Mesenchymal stem cell (in vitro differentiated cells and primary cell): ENCODE results near the gene SLIT3.
A peak's percentile ranks its signal among the peaks of the same experiment; 100 is the strongest.

Experiments
- DNase-seq: peaks from one replicate; pipeline ENCODE4 v3.0.0-alpha.2; 2013
- H2AFZ ChIP-seq: one replicate; pipeline ENCODE4 v1.6.1; 2013; ENCODE audit warnings: low read depth, mild to moderate bottlenecking, control low read depth, inconsistent platforms, low read length, moderate library complexity
- H2AK5ac ChIP-seq: 2 replicates; pipeline ENCODE4 v1.6.1; 2013; ENCODE audit warnings: low read length, moderate library complexity, mild to moderate bottlenecking, inconsistent platforms; ENCODE audit not compliant: severe bottlenecking
- H2BK120ac ChIP-seq: one replicate; pipeline ENCODE4 v1.6.1; 2013; ENCODE audit warnings: low read depth, mild to moderate bottlenecking, inconsistent platforms, low read length, moderate library complexity
- H2BK12ac ChIP-seq, 2 experiments: one replicate each; pipeline ENCODE4 v1.6.1; 2013; ENCODE audit warnings: inconsistent platforms in 2 of 2, low read length in 2 of 2, mild to moderate bottlenecking in 2 of 2, moderate library complexity in 2 of 2, control low read depth in 1 of 2
- H2BK15ac ChIP-seq: one replicate; pipeline ENCODE4 v1.6.1; 2013; ENCODE audit warnings: mild to moderate bottlenecking, low read depth, inconsistent platforms; ENCODE audit not compliant: poor library complexity, severe bottlenecking
- H2BK5ac ChIP-seq: 2 replicates; pipeline ENCODE4 v1.6.1; 2013; ENCODE audit warnings: low read depth, mild to moderate bottlenecking, low read length, control low read depth, inconsistent platforms; ENCODE audit not compliant: poor library complexity, severe bottlenecking
- H3K14ac ChIP-seq, 2 experiments: one replicate each; pipeline ENCODE4 v1.6.1; 2013; ENCODE audit warnings: inconsistent platforms in 2 of 2, low read length in 2 of 2, control low read depth in 1 of 2, mild to moderate bottlenecking in 1 of 2, moderate library complexity in 1 of 2
- H3K18ac ChIP-seq, 2 experiments: one replicate each; pipeline ENCODE4 v1.6.1; 2013; ENCODE audit warnings: inconsistent platforms in 2 of 2, low read length in 2 of 2, control low read depth in 1 of 2, low read depth in 1 of 2, mild to moderate bottlenecking in 1 of 2
- H3K23ac ChIP-seq, 2 experiments: one replicate each; pipeline ENCODE4 v1.6.1; 2013; ENCODE audit warnings: inconsistent platforms in 2 of 2, low read length in 2 of 2, mild to moderate bottlenecking in 2 of 2, moderate library complexity in 2 of 2, control low read depth in 1 of 2
- H3K27ac ChIP-seq: 2 replicates; pipeline ENCODE4 v1.5.1; 2013; ENCODE audit warnings: mild to moderate bottlenecking, moderate library complexity, low read length, control low read depth, inconsistent platforms; ENCODE audit not compliant: poor library complexity, severe bottlenecking
- H3K27me3 ChIP-seq, 2 experiments: 2 replicates each; pipeline versions ENCODE4 v1.6.1 to v1.7.0; 2013; ENCODE audit warnings: low read length in 2 of 2, mild to moderate bottlenecking in 2 of 2, moderate library complexity in 2 of 2, control low read depth in 1 of 2, inconsistent platforms in 1 of 2; ENCODE audit not compliant: control insufficient read depth in 1 of 2, insufficient read depth in 1 of 2
- H3K36me3 ChIP-seq, 2 experiments: 2 replicates each; pipeline versions ENCODE4 v1.6.1 to v1.7.0; 2013; ENCODE audit warnings: low read length in 2 of 2, control low read depth in 1 of 2, inconsistent platforms in 1 of 2, low read depth in 1 of 2, mild to moderate bottlenecking in 1 of 2; ENCODE audit not compliant: insufficient read depth in 2 of 2, control insufficient read depth in 1 of 2
- H3K4ac ChIP-seq, 2 experiments: one replicate each; pipeline ENCODE4 v1.6.1; 2013; ENCODE audit warnings: inconsistent platforms in 2 of 2, low read length in 2 of 2, mild to moderate bottlenecking in 2 of 2, moderate library complexity in 2 of 2, control low read depth in 1 of 2, low read depth in 1 of 2
- H3K4me1 ChIP-seq: 2 replicates; pipeline ENCODE4 v1.6.1; 2013; ENCODE audit warnings: low read depth, low read length, control low read depth; ENCODE audit not compliant: control insufficient read depth, insufficient read depth
- H3K4me2 ChIP-seq: 2 replicates; pipeline ENCODE4 v1.6.1; 2013; ENCODE audit warnings: low read length, mild to moderate bottlenecking, inconsistent platforms; ENCODE audit not compliant: poor library complexity, severe bottlenecking
- H3K4me3 ChIP-seq, 2 experiments: 2 replicates each; pipeline versions ENCODE4 v1.5.1 to v1.7.0; 2013; ENCODE audit warnings: low read length in 2 of 2, mild to moderate bottlenecking in 2 of 2, control low read depth in 1 of 2, low read depth in 1 of 2; ENCODE audit not compliant: insufficient read depth in 1 of 2
- H3K79me1 ChIP-seq: replicated peaks from 2 replicates; pipeline ENCODE4 v1.6.1; 2013; ENCODE audit warnings: mild to moderate bottlenecking, control low read depth, low read length, inconsistent platforms; ENCODE audit not compliant: poor library complexity, severe bottlenecking
- H3K9ac ChIP-seq: 2 replicates; pipeline ENCODE4 v1.7.0; 2013; ENCODE audit warnings: mild to moderate bottlenecking, low read length, moderate library complexity
- H3K9me3 ChIP-seq: 2 replicates; pipeline ENCODE4 v1.7.0; 2013; ENCODE audit warnings: mild to moderate bottlenecking, low read length; ENCODE audit not compliant: control insufficient read depth
- H4K8ac ChIP-seq: one replicate; pipeline ENCODE4 v1.6.1; 2013; ENCODE audit warnings: inconsistent platforms, mild to moderate bottlenecking, low read length, moderate library complexity
- H4K91ac ChIP-seq: one replicate; pipeline ENCODE4 v1.6.1; 2013; ENCODE audit warnings: mild to moderate bottlenecking, low read length, inconsistent platforms
- WGBS: methylation state at CpG from one replicate; pipeline ENCODE4 v1.1.7; 2013; ENCODE audit warnings: mixed read lengths; 5-methylcytosine and 5-hydroxymethylcytosine counted together

The SLIT3 gene

DNA sequence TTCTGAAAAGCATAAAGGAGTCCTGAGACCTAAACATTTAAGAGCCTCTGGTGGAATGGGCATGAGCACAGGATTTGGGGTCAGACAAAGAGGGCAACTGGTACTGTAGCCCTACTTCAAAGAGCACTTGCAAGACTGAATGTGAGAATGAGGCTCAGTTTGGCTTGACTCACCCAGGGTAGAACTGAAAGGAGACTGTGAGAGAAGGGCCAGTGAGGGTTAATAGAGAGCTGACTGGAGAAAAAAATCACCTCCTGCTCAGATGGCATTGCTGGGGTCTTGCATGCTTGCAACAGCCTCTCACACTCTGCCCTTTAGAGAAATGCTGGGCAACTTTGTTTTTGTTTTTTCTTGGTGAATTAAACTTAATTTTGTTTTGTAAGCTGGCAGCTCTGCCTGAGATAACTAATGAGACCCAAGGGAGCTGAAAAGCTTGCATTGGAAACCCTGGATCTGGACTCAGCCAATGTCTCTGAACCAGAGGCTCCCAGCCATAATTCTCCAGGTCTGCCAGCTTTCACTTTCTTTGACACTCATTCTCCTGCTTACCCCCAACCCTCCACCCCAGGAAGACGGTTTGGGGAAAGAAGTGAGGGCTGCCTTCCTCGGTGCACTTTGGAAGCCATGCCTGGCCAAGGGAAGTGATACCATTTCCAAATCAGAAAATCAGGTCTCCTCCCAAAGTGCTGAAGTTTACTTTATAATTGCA is 560.7 kb downstream of the SLIT3 start:
- DNase-seq, result no peak
- H3K79me1 ChIP-seq, result no peaks in the 10 kb centered on the region
- H2BK15ac ChIP-seq, result no peak overlapping the region
- no peak overlapping the region for H3K18ac ChIP-seq
- peak overlapping the region; percentile 33 for H3K9ac ChIP-seq
- H3K4me2 ChIP-seq, result no peak overlapping the region
- no peak overlapping the region for H4K8ac ChIP-seq
- H3K23ac ChIP-seq, result no peak overlapping the region
- H3K27me3 ChIP-seq, result no peaks in the 10 kb centered on the region
- 73% methylated on average over 2 of the region's 2 CpGs for whole genome bisulfite sequencing
- no peak overlapping the region for H2BK12ac ChIP-seq
- no peak overlapping the region for H4K91ac ChIP-seq
- H3K4ac ChIP-seq, result no peak overlapping the region
- H3K9me3 ChIP-seq, result peaks cover 6% of the 10 kb centered on the region
- no peak overlapping the region for H2AFZ ChIP-seq
- no peak overlapping the region for H2BK120ac ChIP-seq
- peaks cover 0 to 55% of the 10 kb centered on the region in 2 experiments for H3K36me3 ChIP-seq
- no peaks in the 10 kb centered on the region for H3K4me1 ChIP-seq
- no peak overlapping the region for H3K27ac ChIP-seq
- H3K14ac ChIP-seq, result no peak overlapping the region
- H2BK5ac ChIP-seq, result no peak overlapping the region
- H2AK5ac ChIP-seq, result no peak overlapping the region
- peak overlapping the region in 1 of 2 experiments; percentile 50 for H3K4me3 ChIP-seq

DNA sequence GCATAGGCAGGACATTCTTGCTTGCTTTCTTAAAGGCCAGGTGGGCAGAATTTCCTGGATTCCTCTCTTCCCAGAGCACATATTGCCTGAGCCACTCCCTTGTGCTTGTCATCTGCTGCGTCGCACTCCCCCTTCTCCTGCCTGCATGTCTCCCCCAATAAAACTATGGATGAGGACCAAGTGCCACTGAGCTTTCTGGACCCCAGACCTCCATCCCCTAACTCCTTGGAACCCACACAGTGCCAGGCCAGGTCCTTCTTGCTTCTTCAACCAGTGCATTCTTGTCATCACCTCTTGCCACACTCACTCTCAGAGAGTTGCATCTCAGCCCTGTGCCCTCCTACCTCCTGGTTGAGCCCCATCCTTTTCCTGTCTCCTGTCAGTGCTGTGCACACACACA is 563.9 kb downstream of the SLIT3 start:
- Histone ChIP-seq H3K9ac (no peak overlapping the region), H2AFZ (no peak overlapping the region), H2BK120ac (no peak overlapping the region), H3K4me2 (no peak overlapping the region), H3K4me3 (no peak overlapping the region), H2BK15ac (no peak overlapping the region), H2AK5ac (no peak overlapping the region), H3K79me1 (no peaks in the 10 kb centered on the region), H3K14ac (no peak overlapping the region), H4K8ac (no peak overlapping the region), H4K91ac (no peak overlapping the region), H3K36me3 (peaks cover 0 to 47% of the 10 kb centered on the region in 2 experiments), H3K9me3 (no peaks in the 10 kb centered on the region), H2BK5ac (no peak overlapping the region), H3K4me1 (no peaks in the 10 kb centered on the region), H2BK12ac (no peak overlapping the region), H3K27ac (no peak overlapping the region), H3K18ac (no peak overlapping the region), H3K27me3 (no peaks in the 10 kb centered on the region), H3K23ac (no peak overlapping the region), H3K4ac (no peak overlapping the region)
- WGBS, result 95% methylated on average over 2 of the region's 2 CpGs
- no peak for DNase-seq

DNA sequence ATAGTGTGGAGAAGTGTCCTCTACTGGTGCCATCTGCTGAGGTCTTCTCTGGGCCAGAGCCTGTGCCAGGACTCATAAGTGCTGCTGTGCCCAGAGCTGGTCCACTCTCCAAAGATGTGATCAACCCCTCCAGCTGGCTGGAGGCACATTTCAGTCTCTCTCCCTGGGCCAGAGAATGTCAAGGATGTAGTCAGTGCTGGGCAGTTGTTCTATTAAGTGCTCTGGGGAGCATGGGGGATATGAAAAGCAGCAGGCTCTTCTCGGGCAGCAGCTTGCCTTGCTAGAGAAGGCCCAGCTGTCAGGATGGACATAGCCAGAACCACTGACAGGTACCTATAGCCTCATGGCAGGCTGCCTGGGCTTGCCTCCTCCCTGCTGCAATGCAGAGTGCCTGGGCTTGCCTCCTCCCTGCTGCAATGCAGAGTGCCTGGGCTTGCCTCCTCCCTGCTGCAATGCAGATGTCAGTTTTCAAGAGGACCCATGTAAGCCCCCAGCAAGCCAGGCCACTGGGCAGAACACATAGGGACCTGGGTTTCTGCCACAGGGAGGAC is 564.6 kb downstream of the SLIT3 start:
- no peak overlapping the region for H3K27ac ChIP-seq

DNA sequence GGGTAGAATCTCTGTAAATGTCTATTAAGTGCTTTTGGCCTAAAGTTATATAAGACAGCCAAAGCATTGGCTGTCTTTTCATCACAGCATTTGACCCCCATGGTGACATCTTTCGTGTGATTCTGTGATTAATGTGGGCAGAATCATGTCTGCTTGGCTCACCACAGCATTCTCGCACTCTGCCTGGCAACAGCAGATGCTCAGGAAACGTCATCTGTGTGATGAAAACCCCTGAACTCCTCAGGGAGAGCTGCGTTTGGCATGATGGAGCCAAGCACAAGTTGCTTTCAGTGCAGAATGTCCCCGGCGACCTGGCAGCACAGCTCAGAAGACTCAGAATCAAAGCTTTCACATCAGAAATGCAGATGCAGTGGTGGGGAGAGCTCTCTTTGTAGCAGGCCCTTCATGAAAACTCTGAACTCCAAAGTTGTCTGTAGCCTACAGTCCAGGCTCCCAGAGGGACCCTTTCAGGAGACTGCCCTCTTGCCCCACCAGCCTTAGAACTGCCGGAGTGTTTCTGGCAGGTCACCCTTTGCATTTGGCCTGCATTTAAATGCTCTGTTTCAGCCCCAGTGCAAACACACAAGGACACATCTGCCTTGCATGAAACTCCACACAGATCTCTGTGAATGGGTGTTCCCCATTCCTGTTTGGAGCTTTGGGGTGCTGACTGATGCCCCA is 566.2 kb downstream of the SLIT3 start:
- peaks cover 0 to 45% of the 10 kb centered on the region in 2 experiments for H3K36me3 ChIP-seq
- no peak overlapping the region for H2BK15ac ChIP-seq
- no peak overlapping the region for H2BK5ac ChIP-seq
- H3K9me3 ChIP-seq, result peaks cover 4% of the 10 kb centered on the region
- H3K4me1 ChIP-seq, result no peaks in the 10 kb centered on the region
- peak overlapping the region; percentile 12 for H4K91ac ChIP-seq
- no peak overlapping the region for H3K4ac ChIP-seq
- peak overlapping the region; percentile 29 for H3K9ac ChIP-seq
- H3K79me1 ChIP-seq, result no peaks in the 10 kb centered on the region
- H3K23ac ChIP-seq, result no peak overlapping the region
- no peak overlapping the region for H4K8ac ChIP-seq
- H3K27ac ChIP-seq, result no peak overlapping the region
- H2BK120ac ChIP-seq, result no peak overlapping the region
- no peak overlapping the region for H3K18ac ChIP-seq
- WGBS, result 65% methylated on average over 7 of the region's 7 CpGs
- no peak overlapping the region for H3K14ac ChIP-seq
- H3K4me3 ChIP-seq, result peak overlapping the region in 1 of 2 experiments; percentile 18
- H2AFZ ChIP-seq, result no peak overlapping the region
- H3K27me3 ChIP-seq, result no peaks in the 10 kb centered on the region
- peak; percentile 8 for DNase-seq
- H3K4me2 ChIP-seq, result no peak overlapping the region
- no peak overlapping the region for H2AK5ac ChIP-seq
- H2BK12ac ChIP-seq, result no peak overlapping the region

More for the DNA sequence above, 564.6 kb downstream of the SLIT3 start:
- Histone ChIP-seq H3K4me3 (no peak overlapping the region), H3K9me3 (no peaks in the 10 kb centered on the region), H3K18ac (no peak overlapping the region), H3K4me1 (no peaks in the 10 kb centered on the region), H2AK5ac (no peak overlapping the region), H2BK120ac (no peak overlapping the region), H2BK12ac (no peak overlapping the region), H3K27me3 (no peaks in the 10 kb centered on the region), H2AFZ (no peak overlapping the region), H3K4me2 (no peak overlapping the region), H4K8ac (no peak overlapping the region), H4K91ac (no peak overlapping the region), H2BK15ac (no peak overlapping the region), H3K14ac (no peak overlapping the region), H3K4ac (no peak overlapping the region), H3K23ac (no peak overlapping the region), H2BK5ac (no peak overlapping the region), H3K9ac (no peak overlapping the region), H3K79me1 (no peaks in the 10 kb centered on the region), H3K36me3 (peaks cover 0 to 47% of the 10 kb centered on the region in 2 experiments)
- DNase-seq, result no peak
- WGBS, result 56% methylated on average over 1 of the region's 1 CpG
